ENCODE results near the gene DOK5. TPM values are rescaled to one million over a fixed set of nuclear protein-coding genes. Genes with fewer than 3 reads are reported as not detected.

Gene DOK5
- total and polyA plus RNA-seq, 2 of the 4 experiments (the other 2 are of a cell fraction) = 2.8 to 3.9 TPM

DNA sequence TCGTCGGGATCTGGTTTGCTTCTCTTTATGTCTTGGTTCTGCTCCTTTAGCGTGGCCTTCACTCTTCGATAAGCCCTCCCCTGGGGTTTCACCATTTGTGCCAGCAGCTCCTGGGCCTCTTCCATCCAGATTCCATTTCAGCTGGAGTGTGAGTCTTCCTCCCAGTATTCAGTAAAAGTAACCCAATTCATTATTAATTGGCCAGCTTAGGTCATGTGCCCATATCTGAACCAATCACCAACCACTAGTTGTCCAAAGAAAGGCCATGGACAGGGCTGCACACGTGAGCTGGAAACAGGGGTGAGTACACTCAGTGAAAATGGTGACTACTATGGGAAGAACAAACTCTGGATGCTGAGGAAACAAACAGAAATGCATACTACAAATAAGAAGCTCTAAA, 2.8 kb upstream of the DOK5 start:
- in situ Hi-C loops (cut with MboI; ENCODE audit: low sequenced_read_pairs) = no loop called here
- no peak overlapping the region for H2BK20ac ChIP-seq (ENCODE audit: low read depth, low read length)

More for the DNA sequence above, 2.8 kb upstream of the DOK5 start:
- WGBS, 2 experiments (ENCODE audit: extremely low coverage in 2 of 2, insufficient read length in 1 of 2) = no CpG with 5 or more reads among the region's 5 CpGs
- H2BK5ac ChIP-seq (ENCODE audit: low read depth, low read length, poor library complexity, severe bottlenecking) = no peak overlapping the region
- no peak overlapping the region for H3K4ac ChIP-seq (ENCODE audit: low read depth, low read length)
- H3K9ac ChIP-seq (ENCODE audit: low read depth, low read length) = no peak overlapping the region
- peaks cover 10% of the 10 kb centered on the region for H3K27me3 ChIP-seq (ENCODE audit: control insufficient read depth, insufficient read depth, low read length)
- H3K9me1 ChIP-seq (ENCODE audit: insufficient read depth, low read length) = no peaks in the 10 kb centered on the region
- H3K4me2 ChIP-seq (ENCODE audit: low read depth, low read length) = no peak overlapping the region
- TF ChIP-seq, protein P1, sequence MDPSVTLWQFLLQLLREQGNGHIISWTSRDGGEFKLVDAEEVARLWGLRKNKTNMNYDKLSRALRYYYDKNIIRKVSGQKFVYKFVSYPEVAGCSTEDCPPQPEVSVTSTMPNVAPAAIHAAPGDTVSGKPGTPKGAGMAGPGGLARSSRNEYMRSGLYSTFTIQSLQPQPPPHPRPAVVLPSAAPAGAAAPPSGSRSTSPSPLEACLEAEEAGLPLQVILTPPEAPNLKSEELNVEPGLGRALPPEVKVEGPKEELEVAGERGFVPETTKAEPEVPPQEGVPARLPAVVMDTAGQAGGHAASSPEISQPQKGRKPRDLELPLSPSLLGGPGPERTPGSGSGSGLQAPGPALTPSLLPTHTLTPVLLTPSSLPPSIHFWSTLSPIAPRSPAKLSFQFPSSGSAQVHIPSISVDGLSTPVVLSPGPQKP (IDR thresholded peaks at IDR 0.05; ENCODE audit: borderline replicate concordance, low read depth, low read length) = no peak
- TF ChIP-seq MAFK (IDR thresholded peaks at IDR 0.05; ENCODE audit: low read depth, low read length) = no peak
- TF ChIP-seq NFE2L2 (IDR thresholded peaks at IDR 0.05; ENCODE audit: low read depth, low read length) = no peak
- no peak for TF ChIP-seq RAD21 (IDR thresholded peaks at IDR 0.05; ENCODE audit: low read length)
- TF ChIP-seq BHLHE40 (IDR thresholded peaks at IDR 0.05; ENCODE audit: low read depth, low read length) = no peak
- TF ChIP-seq CHD1 (IDR thresholded peaks at IDR 0.05; ENCODE audit: low read depth, low read length) = no peak
- no peak for TF ChIP-seq SMC3 (IDR thresholded peaks at IDR 0.05; ENCODE audit: low read depth, low read length)
- TF ChIP-seq POLR2A (IDR thresholded peaks at IDR 0.05; ENCODE audit: low read depth, low read length) = no peak
- TF ChIP-seq, protein P2, sequence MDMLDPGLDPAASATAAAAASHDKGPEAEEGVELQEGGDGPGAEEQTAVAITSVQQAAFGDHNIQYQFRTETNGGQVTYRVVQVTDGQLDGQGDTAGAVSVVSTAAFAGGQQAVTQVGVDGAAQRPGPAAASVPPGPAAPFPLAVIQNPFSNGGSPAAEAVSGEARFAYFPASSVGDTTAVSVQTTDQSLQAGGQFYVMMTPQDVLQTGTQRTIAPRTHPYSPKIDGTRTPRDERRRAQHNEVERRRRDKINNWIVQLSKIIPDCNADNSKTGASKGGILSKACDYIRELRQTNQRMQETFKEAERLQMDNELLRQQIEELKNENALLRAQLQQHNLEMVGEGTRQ (IDR thresholded peaks at IDR 0.05; ENCODE audit: low read depth, low read length) = no peak
- no peak for TF ChIP-seq RCOR1 (IDR thresholded peaks at IDR 0.05; ENCODE audit: insufficient replicate concordance, low read length)
- no peak for TF ChIP-seq CEBPB (IDR thresholded peaks at IDR 0.05; ENCODE audit: low read depth, low read length)
- TF ChIP-seq MAZ (IDR thresholded peaks at IDR 0.05; ENCODE audit: borderline replicate concordance, low read depth, low read length) = no peak
- TF ChIP-seq MXI1 (IDR thresholded peaks at IDR 0.05; ENCODE audit: borderline replicate concordance, low read depth, low read length) = no peak
- TF ChIP-seq RFX5 (IDR thresholded peaks at IDR 0.05; ENCODE audit: low read depth, low read length) = no peak
- TF ChIP-seq FOS (IDR thresholded peaks at IDR 0.05; ENCODE audit: low read depth, low read length) = no peak
- TF ChIP-seq, protein P3, sequence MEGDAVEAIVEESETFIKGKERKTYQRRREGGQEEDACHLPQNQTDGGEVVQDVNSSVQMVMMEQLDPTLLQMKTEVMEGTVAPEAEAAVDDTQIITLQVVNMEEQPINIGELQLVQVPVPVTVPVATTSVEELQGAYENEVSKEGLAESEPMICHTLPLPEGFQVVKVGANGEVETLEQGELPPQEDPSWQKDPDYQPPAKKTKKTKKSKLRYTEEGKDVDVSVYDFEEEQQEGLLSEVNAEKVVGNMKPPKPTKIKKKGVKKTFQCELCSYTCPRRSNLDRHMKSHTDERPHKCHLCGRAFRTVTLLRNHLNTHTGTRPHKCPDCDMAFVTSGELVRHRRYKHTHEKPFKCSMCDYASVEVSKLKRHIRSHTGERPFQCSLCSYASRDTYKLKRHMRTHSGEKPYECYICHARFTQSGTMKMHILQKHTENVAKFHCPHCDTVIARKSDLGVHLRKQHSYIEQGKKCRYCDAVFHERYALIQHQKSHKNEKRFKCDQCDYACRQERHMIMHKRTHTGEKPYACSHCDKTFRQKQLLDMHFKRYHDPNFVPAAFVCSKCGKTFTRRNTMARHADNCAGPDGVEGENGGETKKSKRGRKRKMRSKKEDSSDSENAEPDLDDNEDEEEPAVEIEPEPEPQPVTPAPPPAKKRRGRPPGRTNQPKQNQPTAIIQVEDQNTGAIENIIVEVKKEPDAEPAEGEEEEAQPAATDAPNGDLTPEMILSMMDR (conservative IDR thresholded peaks at IDR 0.05; ENCODE audit: low read depth, low read length) = no peak
- no peak overlapping the region for H2AFZ ChIP-seq (replicated peaks; ENCODE audit: low read length, poor library complexity)
- no peak overlapping the region for H2AK5ac ChIP-seq (ENCODE audit: low read depth, low read length)
- ChIA-PET CTCF (no interaction called here), POLR2A (ENCODE audit: unreplicated experiment) (no interaction called here)
- no peak overlapping the region for H3K4me3 ChIP-seq (ENCODE audit: insufficient read depth, low read depth, low read length)
- no peaks in the 10 kb centered on the region for H3K4me1 ChIP-seq (ENCODE audit: control insufficient read depth, insufficient read depth, low read length)
- no peak overlapping the region for H4K5ac ChIP-seq (ENCODE audit: low read depth, low read length)
- no peaks in the 10 kb centered on the region for H3K36me3 ChIP-seq (ENCODE audit: control insufficient read depth, insufficient read depth, low read length)
- H3K9me3 ChIP-seq (ENCODE audit: control insufficient read depth, insufficient read depth, low read length) = no peaks in the 10 kb centered on the region
- no peak overlapping the region for H3K18ac ChIP-seq (ENCODE audit: low read depth, low read length)
- H2AK9ac ChIP-seq (replicated peaks; ENCODE audit: low read depth, low read length, poor library complexity) = no peak overlapping the region
- H4K20me1 ChIP-seq (ENCODE audit: insufficient read depth, low read length) = no peaks in the 10 kb centered on the region
- H4K91ac ChIP-seq (ENCODE audit: insufficient read depth, low read depth, low read length) = no peak overlapping the region
- H3K14ac ChIP-seq (replicated peaks; ENCODE audit: low read depth, low read length) = no peak overlapping the region
- H3K27ac ChIP-seq (ENCODE audit: insufficient read depth, low read length) = no peak overlapping the region
- DNase-seq (no peak), ATAC-seq (ENCODE audit: low read depth) (no peak)
- intact Hi-C loops (cut with micrococcal nuclease) (loop anchor here (10.0 kb wide), 1 partner anchor 172 kb away; no protein-coding TSS in a partner anchor), dilution Hi-C loops (cut with HindIII; ENCODE audit: low sequenced_read_pairs, unreplicated experiment) (no loop called here)
- no peak overlapping the region for H3K23ac ChIP-seq (ENCODE audit: low read depth, low read length)
- no peak overlapping the region for H3K56ac ChIP-seq (ENCODE audit: extremely low read depth, insufficient read depth, low read length)
- no peaks in the 10 kb centered on the region for H3K79me1 ChIP-seq (ENCODE audit: low read depth in 1 of 2, low read length in 2 of 2)
- no peak overlapping the region for H2BK15ac ChIP-seq (ENCODE audit: low read depth, low read length)
- no TSS peak for BruUV-seq (replicated peaks)
- no peak overlapping the region for H4K8ac ChIP-seq (ENCODE audit: low read depth in 2 of 2, low read length in 2 of 2)
- H2BK120ac ChIP-seq (ENCODE audit: low read depth, low read length) = no peak overlapping the region
